Caco-2 (cell line): Measurements from ENCODE around the gene ELF2. TPM values are rescaled to one million over a fixed set of nuclear protein-coding genes. Genes with fewer than 3 reads are reported as not detected.
"Not testable (repeated sequence)": the region's sequence is repeated elsewhere in the genome, so short reads cannot be mapped to it uniquely, and the experiment has no call there.

ENCODE experiments used
- BruUV-seq: library from RNA; stranded (reverse); fragments of 400-500 nt; replicated peaks from 2 replicates; lab custom pipeline; 2021; lab: Mats Ljungman, UMichigan
- CTCF ChIA-PET: fragments of 300-600 bp; sonication (Branson Sonifier 250); formaldehyde crosslinking; loops from one replicate; lab custom pipeline; 2022; ENCODE audit warnings: antibody characterized with exemption; lab: Charles Lee
- POLR2A ChIA-PET: fragments of 300-600 bp; sonication (Branson Sonifier 250); formaldehyde crosslinking; loops from one replicate; lab custom pipeline; 2022; ENCODE audit warnings: antibody characterized with exemption; lab: Charles Lee
- DNase-seq, 2 experiments: peaks; one replicate each; pipeline versions ENCODE4 v3.0.0 to v3.0.0-alpha.2; 2020 to 2022
- H3K27me3 ChIP-seq: replicated peaks from 2 replicates; pipeline ENCODE4 v1.6.0; 2011; ENCODE audit warnings: low read length; ENCODE audit not compliant: control insufficient read depth, insufficient read depth
- H3K36me3 ChIP-seq: 2 replicates; pipeline ENCODE4 v1.5.1; 2011; ENCODE audit warnings: low read length; ENCODE audit not compliant: control insufficient read depth, insufficient read depth
- H3K4me1 ChIP-seq: fragments of 250-450 bp; sonication (Bioruptor Pico); 2 replicates; pipeline ENCODE4 v1.5.1; 2020; ENCODE audit warnings: mild to moderate bottlenecking
- H3K4me3 ChIP-seq: 2 replicates; pipeline ENCODE4 v1.5.1; 2011; ENCODE audit warnings: low read depth, mild to moderate bottlenecking, control low read depth, low read length
- H3K9me3 ChIP-seq: fragments of 250-450 bp; sonication (Bioruptor Pico); 2 replicates; pipeline ENCODE4 v1.5.1; 2020; ENCODE audit warnings: mild to moderate bottlenecking, moderate library complexity
- H3K27ac Mint-ChIP-seq: one replicate; pipeline ENCODE4 v1.8.0; 2022; ENCODE audit warnings: mixed read lengths; ENCODE audit not compliant: unreplicated experiment
- H3K27me3 Mint-ChIP-seq: one replicate; pipeline ENCODE4 v1.8.0; 2022; ENCODE audit warnings: mixed read lengths; ENCODE audit not compliant: insufficient read depth, unreplicated experiment
- H3K36me3 Mint-ChIP-seq: one replicate; pipeline ENCODE4 v1.8.0; 2022; ENCODE audit warnings: mild to moderate bottlenecking, mixed read lengths; ENCODE audit not compliant: insufficient read depth, unreplicated experiment
- H3K4me1 Mint-ChIP-seq: one replicate; pipeline ENCODE4 v1.8.0; 2022; ENCODE audit warnings: low read depth, mixed read lengths; ENCODE audit not compliant: unreplicated experiment
- H3K4me3 Mint-ChIP-seq: one replicate; pipeline ENCODE4 v1.8.0; 2022; ENCODE audit warnings: mild to moderate bottlenecking, moderate library complexity, mixed read lengths; ENCODE audit not compliant: unreplicated experiment
- H3K9me3 Mint-ChIP-seq: one replicate; pipeline ENCODE4 v1.8.0; 2022; ENCODE audit warnings: mixed read lengths; ENCODE audit not compliant: unreplicated experiment
- CTCF ChIP-seq, 2 experiments: fragments of 200-600 bp in 1 of 2; IDR thresholded peaks; 1 replicate in 1 of 2; 2 replicates in 1 of 2; pipeline versions ENCODE4 v1.5.1 to v1.8.0; 2011 to 2022; ENCODE audit warnings: antibody characterized with exemption in 1 of 2, control low read depth in 1 of 2, inconsistent platforms in 1 of 2, low read depth in 1 of 2, low read length in 1 of 2, mild to moderate bottlenecking in 1 of 2, moderate library complexity in 1 of 2; ENCODE audit not compliant: insufficient read depth in 1 of 2, severe bottlenecking in 1 of 2, unreplicated experiment in 1 of 2
- intact Hi-C: fragments of 100-400 bp; cut with micrococcal nuclease; formaldehyde crosslinking; loops from one replicate; pipeline ENCODE4 v1.10.0; 2022; ENCODE audit not compliant: unreplicated experiment
- total RNA-seq: library from RNA; stranded (reverse); gene quantifications from 2 replicates; pipeline ENCODE4 v1.2.3, GENCODE V29; 2022

Gene ELF2
- total RNA-seq, 1 experiment from 2014 or later = 53.2 TPM

- Histone ChIP-seq H3K4me3 (no peak overlapping the region), H3K9me3 (no peaks in the 10 kb centered on the region), H3K36me3 (no peaks in the 10 kb centered on the region), H3K27me3 (no peaks in the 10 kb centered on the region), H3K4me1 (0 out of 2 replicates have a peak, but pooled peaks cover 6% of the 10 kb centered on the region)
- Mint-ChIP-seq H3K27me3 (no peaks in the 10 kb centered on the region), H3K36me3 (peaks cover 43% of the 10 kb centered on the region), H3K9me3 (no peaks in the 10 kb centered on the region), H3K4me3 (no peak overlapping the region), H3K27ac (no peak overlapping the region), H3K4me1 (peaks cover 11% of the 10 kb centered on the region)
- ChIA-PET POLR2A (no interaction called here), CTCF (no interaction called here)
- DNase-seq = no peak
- intact Hi-C loops = no loop called here
- BruUV-seq = no TSS peak
- no peak for TF ChIP-seq CTCF (IDR thresholded peaks at IDR 0.05; ENCODE audit: insufficient read depth in 1 of 2, low read depth in 1 of 2, low read length in 1 of 2, severe bottlenecking in 1 of 2, unreplicated experiment in 1 of 2)
Measured at GRCh38 chr4:139115226-139115625, 61.8 kb downstream of the ELF2 start.

GRCh38 chr4:139114795-139115194, 62.2 kb downstream of the ELF2 start:
- H3K4me3 Mint-ChIP-seq, CTCF ChIA-PET, H3K4me1 ChIP-seq, BruUV-seq, POLR2A ChIA-PET, H3K4me3 ChIP-seq, intact Hi-C loops, H3K9me3 ChIP-seq, H3K27me3 ChIP-seq, H3K27me3 Mint-ChIP-seq, H3K4me1 Mint-ChIP-seq, H3K27ac Mint-ChIP-seq, H3K9me3 Mint-ChIP-seq, DNase-seq, H3K36me3 ChIP-seq: not testable (repeated sequence)
- H3K36me3 Mint-ChIP-seq = peaks cover 43% of the 10 kb centered on the region

- H3K27me3 ChIP-seq = no peaks in the 10 kb centered on the region
- no peaks in the 10 kb centered on the region for H3K4me1 Mint-ChIP-seq
- peaks cover 45% of the 10 kb centered on the region for H3K36me3 Mint-ChIP-seq
- no peak overlapping the region for H3K4me3 ChIP-seq
- no peak for DNase-seq
- ChIA-PET POLR2A (no interaction called here), CTCF (no interaction called here)
- H3K27me3 Mint-ChIP-seq = no peaks in the 10 kb centered on the region
- no peak for TF ChIP-seq CTCF (IDR thresholded peaks at IDR 0.05; ENCODE audit: insufficient read depth in 1 of 2, low read depth in 1 of 2, low read length in 1 of 2, severe bottlenecking in 1 of 2, unreplicated experiment in 1 of 2)
- no peaks in the 10 kb centered on the region for H3K9me3 ChIP-seq
- no peak overlapping the region for H3K4me3 Mint-ChIP-seq
- BruUV-seq = no TSS peak
- no peaks in the 10 kb centered on the region for H3K4me1 ChIP-seq
- H3K36me3 ChIP-seq = no peaks in the 10 kb centered on the region
- H3K27ac Mint-ChIP-seq = no peak overlapping the region
- intact Hi-C loops = no loop called here
- H3K9me3 Mint-ChIP-seq = no peaks in the 10 kb centered on the region
Measured at GRCh38 chr4:139112650-139113049, 64.4 kb downstream of the ELF2 start.
